Measurements from ENCODE around the gene EXD1.

- no peak for TF ChIP-seq POLR2A (IDR thresholded peaks at IDR 0.05)
- TF ChIP-seq CTCF (IDR thresholded peaks at IDR 0.05) = no peak
Measured at GRCh38 chr15:41215708-41216107, 14.8 kb downstream of the EXD1 start.

Data from Peyer's patch (tissue), 4 donors.